Measurements from ENCODE around the gene OTOG.

The OTOG gene

GRCh38 chr11:17518366-17518765 lies 28.7 kb upstream of the OTOG start:
- no peak for DNase-seq

GRCh38 chr11:17519061-17519885 lies 27.8 kb upstream of the OTOG start:
- no peak for DNase-seq

GRCh38 chr11:17521106-17521900 lies 25.8 kb upstream of the OTOG start:
- DNase-seq = no peak

GRCh38 chr11:17522655-17523054 lies 24.4 kb upstream of the OTOG start:
- no peak for DNase-seq

- no peak for DNase-seq
Measured at GRCh38 chr11:17524221-17524620, 22.8 kb upstream of the OTOG start.

- no peak for DNase-seq
Measured at GRCh38 chr11:17525570-17525969, 21.5 kb upstream of the OTOG start.

- DNase-seq = no peak
Measured at GRCh38 chr11:17526326-17526725, 20.7 kb upstream of the OTOG start.

GRCh38 chr11:17526931-17527627 lies 20.0 kb upstream of the OTOG start:
- DNase-seq = no peak

- no peak for DNase-seq
Measured at GRCh38 chr11:17527628-17527995, 19.4 kb upstream of the OTOG start.

GRCh38 chr11:17528181-17528691 lies 18.8 kb upstream of the OTOG start:
- DNase-seq = peak in 1 of 2 experiments; percentile 23

GRCh38 chr11:17528906-17529843 lies 17.9 kb upstream of the OTOG start:
- no peak for DNase-seq

- DNase-seq = no peak
Measured at GRCh38 chr11:17529844-17530185, 17.2 kb upstream of the OTOG start.

- DNase-seq = no peak
Measured at GRCh38 chr11:17531071-17531600, 15.9 kb upstream of the OTOG start.

GRCh38 chr11:17531636-17532113 lies 15.4 kb upstream of the OTOG start:
- no peak for DNase-seq

- DNase-seq = no peak
Measured at GRCh38 chr11:17532784-17533183, 14.3 kb upstream of the OTOG start.

- no peak for DNase-seq
Measured at GRCh38 chr11:17533341-17533740, 13.7 kb upstream of the OTOG start.

GRCh38 chr11:17533778-17534415 lies 13.2 kb upstream of the OTOG start:
- no peak for DNase-seq

GRCh38 chr11:17535488-17535887 lies 11.6 kb upstream of the OTOG start:
- no peak for DNase-seq

- DNase-seq = no peak
Measured at GRCh38 chr11:17537261-17537660, 9.8 kb upstream of the OTOG start.

- no peak for DNase-seq
Measured at GRCh38 chr11:17538054-17538453, 9.0 kb upstream of the OTOG start.

GRCh38 chr11:17538731-17539130 lies 8.3 kb upstream of the OTOG start:
- DNase-seq = no peak

All from activated CD4-positive, alpha-beta T cell treated with anti-CD3 and anti-CD28 coated beads, Interleukin-2, amount 50 U/mL, for 4 hours (primary cell).